NB4 (cell line): Measurements from ENCODE around the gene ADSL.

ENCODE experiments used
- DNase-seq: peaks from one replicate; pipeline ENCODE4 v3.0.0; 2010; ENCODE audit warnings: low read depth
- H3K4me3 ChIP-seq: one replicate; pipeline ENCODE4 v1.5.1; 2011; ENCODE audit warnings: mild to moderate bottlenecking, low read depth, low read length, moderate library complexity
- MYC ChIP-seq: IDR thresholded peaks from 2 replicates; pipeline ENCODE4 v1.6.1; 2011; ENCODE audit warnings: low read depth, low read length
- POLR2A ChIP-seq: IDR thresholded peaks from 2 replicates; pipeline ENCODE4 v1.6.1; 2011; ENCODE audit warnings: mild to moderate bottlenecking; ENCODE audit not compliant: insufficient read length; ENCODE audit errors: extremely low read depth
- TF ChIP-seq, protein P1 (sequence below): IDR thresholded peaks from one replicate; pipeline ENCODE4 v1.5.1; 2012; ENCODE audit warnings: low read depth, low read length
- TF ChIP-seq, protein P2 (sequence below): IDR thresholded peaks from 2 replicates; pipeline ENCODE4 v1.6.1; 2011; ENCODE audit warnings: low read depth, low read length

ADSL gene

GRCh38 chr22:40363059-40363458 is 16.8 kb downstream of the ADSL start:
- no peak overlapping the region for H3K4me3 ChIP-seq
- TF ChIP-seq MYC: no peak
- TF ChIP-seq, protein P1, sequence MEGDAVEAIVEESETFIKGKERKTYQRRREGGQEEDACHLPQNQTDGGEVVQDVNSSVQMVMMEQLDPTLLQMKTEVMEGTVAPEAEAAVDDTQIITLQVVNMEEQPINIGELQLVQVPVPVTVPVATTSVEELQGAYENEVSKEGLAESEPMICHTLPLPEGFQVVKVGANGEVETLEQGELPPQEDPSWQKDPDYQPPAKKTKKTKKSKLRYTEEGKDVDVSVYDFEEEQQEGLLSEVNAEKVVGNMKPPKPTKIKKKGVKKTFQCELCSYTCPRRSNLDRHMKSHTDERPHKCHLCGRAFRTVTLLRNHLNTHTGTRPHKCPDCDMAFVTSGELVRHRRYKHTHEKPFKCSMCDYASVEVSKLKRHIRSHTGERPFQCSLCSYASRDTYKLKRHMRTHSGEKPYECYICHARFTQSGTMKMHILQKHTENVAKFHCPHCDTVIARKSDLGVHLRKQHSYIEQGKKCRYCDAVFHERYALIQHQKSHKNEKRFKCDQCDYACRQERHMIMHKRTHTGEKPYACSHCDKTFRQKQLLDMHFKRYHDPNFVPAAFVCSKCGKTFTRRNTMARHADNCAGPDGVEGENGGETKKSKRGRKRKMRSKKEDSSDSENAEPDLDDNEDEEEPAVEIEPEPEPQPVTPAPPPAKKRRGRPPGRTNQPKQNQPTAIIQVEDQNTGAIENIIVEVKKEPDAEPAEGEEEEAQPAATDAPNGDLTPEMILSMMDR: no peak
- TF ChIP-seq, protein P2, sequence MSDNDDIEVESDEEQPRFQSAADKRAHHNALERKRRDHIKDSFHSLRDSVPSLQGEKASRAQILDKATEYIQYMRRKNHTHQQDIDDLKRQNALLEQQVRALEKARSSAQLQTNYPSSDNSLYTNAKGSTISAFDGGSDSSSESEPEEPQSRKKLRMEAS: no peak
- TF ChIP-seq POLR2A: no peak
- DNase-seq: no peak

DNA sequence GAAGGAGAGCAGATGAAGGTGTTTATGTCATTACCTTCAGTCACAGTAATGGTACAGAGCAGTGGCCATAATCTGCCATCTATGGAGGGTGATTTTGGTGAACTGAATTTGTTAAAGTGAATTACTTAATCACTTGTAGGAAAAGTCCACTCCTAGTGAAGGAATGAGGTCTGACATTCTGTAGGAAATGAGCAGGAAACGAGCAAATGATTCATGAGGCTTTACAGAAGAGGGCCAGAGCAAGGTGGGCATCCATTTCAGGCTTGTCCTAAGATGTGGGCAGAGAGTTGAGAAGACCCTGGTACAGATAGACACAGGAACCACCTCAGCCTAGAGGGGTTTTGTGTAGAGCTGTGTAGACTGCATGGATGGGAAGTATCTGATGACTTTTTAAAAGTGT is 18.1 kb downstream of the ADSL start:
- no peak for DNase-seq
- H3K4me3 ChIP-seq: no peak overlapping the region
- TF ChIP-seq MYC: no peak
- TF ChIP-seq, protein P2: no peak
- TF ChIP-seq, protein P1: no peak
- TF ChIP-seq POLR2A: no peak

DNA sequence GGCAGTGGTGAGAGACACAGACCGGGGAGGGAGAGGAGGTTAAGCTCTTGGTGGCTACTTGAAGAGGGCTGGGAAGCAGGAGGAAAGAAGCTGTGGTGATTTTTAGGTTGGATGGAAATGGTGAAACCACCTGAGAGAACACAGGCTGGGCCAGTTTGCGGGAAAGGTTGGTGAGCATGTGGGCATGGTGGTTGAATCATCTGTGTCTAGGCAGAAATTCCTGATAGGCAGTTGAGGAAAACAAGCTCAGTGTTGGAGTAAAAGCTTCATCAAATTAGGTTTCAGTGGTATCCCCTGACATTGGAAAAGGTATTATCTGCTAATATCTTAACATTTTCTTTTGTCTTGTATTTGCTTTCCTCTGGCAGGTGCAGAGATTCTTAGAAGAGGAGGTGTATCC is 19.8 kb downstream of the ADSL start:
- DNase-seq: no peak
- H3K4me3 ChIP-seq: no peak overlapping the region
- TF ChIP-seq POLR2A (no peak), MYC (no peak)
- TF ChIP-seq, protein P1: no peak
- TF ChIP-seq, protein P2: no peak

- DNase-seq: no peak
- TF ChIP-seq, protein P2: no peak
- TF ChIP-seq, protein P1: no peak
- TF ChIP-seq POLR2A (no peak), MYC (no peak)
Observed at GRCh38 chr22:40367342-40367741, 21.0 kb downstream of the ADSL start.

GRCh38 chr22:40368016-40368415 is 21.7 kb downstream of the ADSL start:
- no peak for TF ChIP-seq MYC
- TF ChIP-seq, protein P1: no peak
- TF ChIP-seq POLR2A: no peak
- TF ChIP-seq, protein P2: no peak
- no peak for DNase-seq
- no peak overlapping the region for H3K4me3 ChIP-seq

More at GRCh38 chr22:40367342-40367741, 21.0 kb downstream of the ADSL start:
- H3K4me3 ChIP-seq: no peak overlapping the region

GRCh38 chr22:40368836-40369235 is 22.5 kb downstream of the ADSL start:
- DNase-seq: no peak
- no peak overlapping the region for H3K4me3 ChIP-seq
- TF ChIP-seq, protein P2: no peak
- TF ChIP-seq POLR2A (no peak), MYC (no peak)
- TF ChIP-seq, protein P1: no peak
